GM18520 (cell line): ENCODE measurements around the gene TBC1D22A.

ENCODE experiments used
- ATAC-seq: cut with Tn5 transposase; IDR thresholded peaks from one replicate; pipeline ENCODE4 v1.9.1; 2021; ENCODE audit not compliant: unreplicated experiment

Gene TBC1D22A

DNA sequence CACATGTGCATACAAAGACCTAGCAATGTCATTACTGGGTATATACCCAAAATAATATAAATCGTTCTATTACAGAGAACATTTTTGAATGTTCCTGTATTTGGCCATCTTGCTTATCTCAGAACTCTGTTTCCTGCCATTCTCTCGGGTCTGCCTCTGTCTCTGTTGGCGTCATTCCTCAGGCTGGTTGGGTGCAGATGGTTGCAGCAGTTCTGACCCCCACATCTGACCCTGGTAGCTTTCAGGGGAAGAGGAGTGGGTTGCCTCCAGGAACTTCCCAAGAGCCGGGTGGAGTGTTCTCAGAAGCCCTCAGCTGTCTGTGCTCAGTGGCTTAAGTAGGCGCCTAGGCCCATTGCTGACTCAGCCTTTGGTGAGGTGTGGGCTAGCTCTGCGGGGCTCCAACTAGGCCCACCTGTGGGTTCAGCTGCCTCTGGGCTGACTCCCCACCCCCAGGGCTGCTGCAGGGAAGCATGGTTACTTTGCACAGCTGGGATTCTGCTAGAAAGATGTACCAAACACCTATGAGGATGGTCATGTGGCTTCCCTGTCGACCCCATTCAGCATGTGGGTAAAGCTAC is 114.0 kb downstream of the TBC1D22A start:
- ATAC-seq: no peak

DNA sequence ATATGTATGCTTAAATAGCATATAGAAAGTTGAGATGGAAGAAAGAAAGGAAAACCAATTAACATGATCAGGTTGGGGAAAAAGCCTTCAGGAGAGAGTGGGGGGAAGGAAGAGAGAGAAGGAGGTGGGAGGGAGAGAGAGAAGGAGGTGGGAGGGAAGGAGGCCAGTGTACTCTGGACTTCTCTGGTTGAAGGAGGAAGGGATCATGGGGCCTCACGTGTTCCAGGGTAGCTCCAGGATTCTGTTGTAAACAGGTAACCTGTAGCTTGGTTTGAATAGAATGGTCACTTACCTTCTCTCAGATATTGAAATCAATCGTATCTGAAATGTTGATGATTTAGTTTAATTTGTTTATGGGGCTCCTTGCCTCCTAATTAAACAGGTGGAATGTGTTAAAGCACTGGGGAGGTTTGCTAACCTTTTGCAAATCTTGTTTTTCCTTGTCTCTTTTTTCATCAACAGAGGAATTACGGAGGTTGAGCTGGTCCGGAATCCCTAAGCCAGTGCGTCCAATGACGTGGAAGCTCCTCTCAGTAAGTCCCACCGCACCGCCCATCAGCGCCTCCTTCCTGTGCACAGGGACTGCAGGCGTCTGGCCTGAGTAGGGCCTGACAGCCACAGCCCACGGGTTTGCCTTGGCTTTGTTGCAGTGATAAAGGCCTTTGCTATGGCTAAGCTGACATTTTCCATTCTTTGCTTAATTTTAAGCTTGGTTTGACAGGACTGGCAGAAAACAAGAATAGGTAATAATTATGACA is 115.9 kb downstream of the TBC1D22A start:
- ATAC-seq: no peak

DNA sequence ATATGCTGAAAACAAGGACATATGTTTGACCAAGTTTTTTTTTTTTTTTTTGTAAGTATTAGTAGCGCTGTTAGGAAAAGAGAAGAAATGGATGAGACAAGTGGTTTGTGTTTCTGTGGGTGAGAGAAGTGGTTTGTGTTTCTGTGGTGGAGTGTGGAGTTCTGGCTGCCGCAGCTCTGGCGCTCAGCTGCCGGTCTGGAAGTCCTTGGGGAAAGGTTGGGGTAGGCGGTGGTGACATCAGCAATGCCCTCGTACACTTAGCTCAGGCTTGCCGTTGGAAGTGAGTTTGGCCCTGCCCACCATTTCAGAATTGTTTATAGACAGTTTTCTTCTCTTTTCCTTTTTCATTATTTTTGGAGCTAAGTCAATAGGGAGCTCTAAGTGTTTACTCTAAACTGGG is 116.6 kb downstream of the TBC1D22A start:
- ATAC-seq: no peak

DNA sequence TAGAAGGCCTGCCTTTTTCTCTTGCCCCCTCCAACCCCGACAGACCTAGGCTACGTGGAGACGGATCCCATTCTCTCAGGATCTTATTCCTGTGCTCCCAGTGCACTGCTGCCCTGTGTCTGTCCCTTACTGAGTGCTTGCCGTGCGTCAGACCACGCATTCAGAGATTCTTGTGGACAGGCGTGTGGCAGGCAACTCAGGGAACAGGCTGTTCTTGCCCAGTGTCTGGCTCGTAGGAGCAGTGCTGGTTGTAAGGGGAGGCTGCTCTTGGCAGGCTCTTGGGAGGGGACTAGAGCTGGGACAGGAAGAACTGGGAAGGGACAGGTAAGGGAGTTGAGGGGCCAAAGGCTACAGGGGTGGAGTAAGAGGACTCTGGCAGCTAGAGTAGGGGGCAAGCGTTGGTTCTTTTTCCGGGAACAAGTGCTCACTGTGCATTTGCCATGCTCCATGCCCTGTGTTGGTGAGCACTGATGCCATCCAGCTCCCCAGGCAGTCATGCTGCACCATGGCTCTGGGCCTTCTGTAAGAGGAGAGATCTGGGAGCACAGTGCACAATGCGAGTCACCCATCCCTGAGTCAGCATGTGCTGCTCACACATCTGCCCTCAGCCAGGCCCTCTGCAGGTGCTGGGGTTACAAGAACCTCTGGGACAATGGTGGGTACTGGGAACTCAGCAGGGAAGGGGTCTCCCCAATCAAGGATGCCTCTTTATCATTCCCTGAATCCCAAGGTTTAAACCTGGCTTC is 119.1 kb downstream of the TBC1D22A start:
- ATAC-seq: no peak

DNA sequence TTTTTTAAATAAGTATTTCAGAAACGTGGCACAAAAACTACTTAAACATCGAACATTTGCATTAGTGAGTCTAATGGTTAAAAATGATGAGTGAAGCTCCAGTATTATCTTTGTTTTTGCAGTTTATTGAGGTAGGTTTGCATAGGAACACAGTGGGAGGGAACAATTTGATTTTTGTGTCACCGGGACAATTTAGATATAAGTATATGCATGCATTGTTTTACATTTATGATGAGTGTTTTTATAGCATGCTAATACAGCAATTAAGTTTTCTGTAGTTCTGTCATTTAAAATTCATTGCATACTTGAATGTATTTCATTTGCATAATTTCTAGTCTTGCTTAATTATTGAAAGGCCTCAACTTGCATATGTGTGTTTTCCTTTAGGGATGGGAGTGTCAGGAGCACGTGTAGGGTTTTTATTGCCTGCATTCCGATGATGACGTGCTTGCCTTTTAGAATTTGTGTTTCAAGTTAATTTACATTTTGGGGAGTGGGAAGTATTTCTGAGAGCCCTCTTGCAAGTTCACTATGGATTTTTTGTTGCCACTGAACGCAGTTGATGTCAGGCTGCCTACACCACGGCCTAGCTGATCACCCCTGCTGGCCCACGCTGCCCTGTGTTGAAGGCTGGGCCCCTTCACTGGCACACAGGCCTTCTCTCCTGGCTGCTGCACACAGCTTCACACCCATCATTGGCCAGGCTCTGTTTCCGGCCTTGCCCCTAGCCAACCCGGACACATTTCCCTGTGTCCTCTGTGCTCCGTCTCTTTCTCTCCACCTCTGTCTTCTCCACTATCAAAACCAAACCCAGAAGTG is 120.9 kb downstream of the TBC1D22A start:
- ATAC-seq: no peak

DNA sequence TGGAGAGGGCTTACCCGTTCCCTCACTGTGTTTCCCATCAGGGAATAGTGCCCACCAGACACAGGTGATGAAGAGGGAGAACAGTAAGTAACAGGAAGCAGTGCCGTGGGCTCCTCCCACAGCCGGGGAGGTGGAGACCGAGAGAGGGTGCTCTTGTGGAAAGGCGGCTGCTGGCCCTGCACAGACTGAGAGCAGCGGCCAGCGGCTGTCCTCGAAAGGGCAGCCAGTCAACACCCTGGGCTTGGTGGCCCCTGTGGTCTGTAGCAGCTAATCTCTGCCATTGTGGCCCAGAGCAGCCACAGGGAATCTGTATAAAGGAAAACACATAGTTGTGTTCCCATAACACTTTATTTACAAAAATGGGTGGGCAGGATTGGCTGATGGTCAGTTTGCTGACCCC is 121.9 kb downstream of the TBC1D22A start:
- ATAC-seq: no peak

DNA sequence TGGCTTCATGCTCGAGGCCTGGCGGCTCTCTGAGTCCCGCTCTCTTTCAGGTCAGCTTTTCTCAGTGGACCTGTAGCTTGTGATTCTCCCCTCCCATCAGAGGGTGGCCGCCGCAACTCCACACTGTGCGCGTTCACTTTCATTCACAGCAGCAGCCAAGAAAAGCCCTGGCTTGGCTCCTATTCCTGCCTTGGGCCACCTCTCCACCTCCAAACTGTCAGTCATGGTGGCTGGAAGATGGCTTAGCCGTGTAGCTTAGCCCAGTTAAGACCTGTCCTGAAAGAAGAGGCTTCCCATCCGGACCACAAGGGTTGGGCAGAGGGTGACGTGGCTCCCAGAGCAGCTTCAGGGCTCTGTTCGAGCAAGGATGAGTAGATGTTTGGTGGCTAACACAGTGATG is 125.5 kb downstream of the TBC1D22A start:
- no peak for ATAC-seq

DNA sequence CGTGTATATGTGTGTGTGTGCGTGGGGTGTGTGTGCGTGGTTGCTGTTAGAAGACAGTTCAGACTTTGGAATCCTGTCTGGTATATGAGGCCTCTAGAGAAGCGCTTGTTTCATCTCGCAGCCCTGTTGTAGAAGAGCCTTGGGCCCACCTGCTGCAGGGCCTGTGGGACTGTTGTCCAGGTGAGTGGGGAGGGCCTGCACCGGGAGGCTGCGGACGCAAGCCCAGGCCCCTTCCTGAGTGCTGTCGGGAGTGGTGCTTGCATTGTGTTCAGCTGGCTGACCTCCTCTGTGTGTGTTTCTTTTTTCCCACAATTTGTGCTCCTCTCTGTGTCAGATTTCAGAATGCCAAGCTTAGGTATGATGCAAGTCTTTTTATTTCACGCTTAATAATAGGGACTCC is 128.4 kb downstream of the TBC1D22A start:
- ATAC-seq: no peak

DNA sequence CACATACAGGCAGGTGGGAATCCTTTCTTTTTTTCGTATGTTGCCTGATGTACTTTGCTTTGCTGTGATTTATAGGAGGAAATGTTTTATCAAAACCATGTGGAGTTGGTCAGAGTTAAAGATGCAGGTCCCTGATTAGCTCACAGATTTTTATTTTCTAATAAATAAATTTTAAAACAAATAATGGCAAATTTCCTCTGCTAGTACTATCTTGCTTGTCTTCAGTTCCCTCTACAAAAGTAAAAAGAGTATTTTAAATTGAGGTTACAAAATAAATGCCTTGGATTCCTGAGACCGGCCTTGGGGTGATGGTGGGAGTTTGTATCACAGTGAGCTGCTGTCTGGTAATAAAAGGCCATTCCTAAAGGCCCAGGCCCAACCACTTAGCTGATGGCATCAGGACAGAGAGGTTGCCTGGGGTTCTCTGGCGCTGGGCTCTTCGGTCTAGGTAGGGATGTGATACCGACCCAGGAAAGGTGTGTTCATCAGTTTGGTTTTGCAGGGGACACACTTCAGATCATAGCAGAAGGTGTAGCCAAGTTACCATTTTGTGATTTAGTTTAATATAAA is 129.0 kb downstream of the TBC1D22A start:
- no peak for ATAC-seq

DNA sequence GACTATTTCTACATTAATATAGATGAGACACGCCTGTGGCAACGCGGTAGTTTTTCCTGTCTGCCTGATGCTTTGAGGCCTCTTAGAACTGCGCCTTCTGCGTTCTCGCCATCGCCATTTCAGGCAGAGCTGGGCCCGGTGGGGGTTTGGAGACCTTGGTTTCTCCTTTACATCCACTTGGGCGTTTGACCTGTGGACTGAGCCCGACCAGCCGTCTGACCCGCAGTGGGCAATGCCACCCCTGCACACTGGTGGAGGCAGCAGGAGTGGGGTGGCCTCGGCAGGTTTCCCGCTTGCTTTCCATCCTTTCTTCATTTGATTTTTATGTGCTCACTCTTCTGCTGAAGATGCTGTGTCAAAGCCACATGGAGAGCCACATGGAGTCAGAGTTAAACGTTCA is 130.4 kb downstream of the TBC1D22A start:
- no peak for ATAC-seq

DNA sequence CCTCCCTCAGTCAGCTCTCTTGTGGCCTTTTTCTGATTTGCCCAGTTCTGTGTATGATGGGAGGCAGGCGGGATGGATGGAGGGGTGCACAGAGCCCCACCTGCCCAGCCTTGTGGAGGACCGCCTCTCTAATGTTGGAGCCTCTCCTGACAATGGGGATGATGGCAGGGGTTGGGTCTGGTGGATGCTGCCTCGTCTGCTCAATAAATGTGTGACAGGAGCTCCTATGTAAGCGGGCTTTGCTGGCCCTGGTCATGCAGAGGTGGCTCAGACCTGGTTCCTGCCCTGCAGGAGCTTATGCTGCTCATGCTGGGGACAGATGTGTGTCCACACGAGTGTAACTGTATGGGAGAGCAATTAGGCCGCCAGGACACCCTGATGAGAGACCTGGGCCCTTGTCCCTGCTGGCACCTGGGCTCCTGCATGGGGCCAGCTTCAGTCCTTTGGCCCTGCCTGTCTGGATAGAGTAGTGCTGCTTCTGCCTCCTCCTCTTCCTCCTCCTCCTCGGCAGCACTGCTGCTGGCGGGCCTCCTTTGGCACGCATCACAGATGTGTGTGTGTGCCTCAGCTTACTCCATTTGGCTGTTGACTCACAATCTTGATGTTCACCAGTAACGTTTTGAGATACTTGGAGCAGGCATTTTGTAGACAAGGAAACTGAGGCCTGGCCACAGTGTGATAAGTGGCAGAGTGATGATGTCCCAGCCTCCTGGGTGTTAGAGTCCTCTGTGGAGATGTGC is 131.0 kb downstream of the TBC1D22A start:
- ATAC-seq: no peak

DNA sequence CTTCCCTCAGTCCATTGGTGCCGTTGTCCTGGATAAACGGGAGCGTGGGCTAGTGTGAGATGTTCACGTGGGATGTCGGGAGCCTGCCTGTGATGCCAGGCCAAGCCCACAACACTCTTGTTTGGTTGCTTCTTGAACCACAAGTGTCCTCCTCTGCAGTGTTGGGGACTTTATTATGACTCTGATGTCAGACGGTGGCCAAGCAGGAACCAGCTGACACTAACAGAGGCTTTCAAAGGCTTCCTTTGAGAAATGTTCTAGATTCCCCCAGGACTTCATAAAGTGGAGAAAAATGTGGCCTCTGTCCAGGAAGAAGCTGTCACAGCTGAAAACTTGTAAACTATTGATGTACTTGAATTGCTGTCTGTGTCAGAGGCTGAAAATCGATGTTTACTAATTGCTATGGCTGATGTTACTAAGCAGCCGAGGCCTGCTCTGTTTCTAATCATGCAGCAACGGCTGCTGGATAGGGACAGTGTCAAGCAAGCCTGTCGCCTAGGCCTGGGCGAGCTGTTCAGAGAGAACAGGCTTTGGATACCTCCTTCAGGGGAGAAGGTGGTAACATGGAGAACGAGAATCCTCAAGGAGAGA is 131.7 kb downstream of the TBC1D22A start:
- no peak for ATAC-seq

DNA sequence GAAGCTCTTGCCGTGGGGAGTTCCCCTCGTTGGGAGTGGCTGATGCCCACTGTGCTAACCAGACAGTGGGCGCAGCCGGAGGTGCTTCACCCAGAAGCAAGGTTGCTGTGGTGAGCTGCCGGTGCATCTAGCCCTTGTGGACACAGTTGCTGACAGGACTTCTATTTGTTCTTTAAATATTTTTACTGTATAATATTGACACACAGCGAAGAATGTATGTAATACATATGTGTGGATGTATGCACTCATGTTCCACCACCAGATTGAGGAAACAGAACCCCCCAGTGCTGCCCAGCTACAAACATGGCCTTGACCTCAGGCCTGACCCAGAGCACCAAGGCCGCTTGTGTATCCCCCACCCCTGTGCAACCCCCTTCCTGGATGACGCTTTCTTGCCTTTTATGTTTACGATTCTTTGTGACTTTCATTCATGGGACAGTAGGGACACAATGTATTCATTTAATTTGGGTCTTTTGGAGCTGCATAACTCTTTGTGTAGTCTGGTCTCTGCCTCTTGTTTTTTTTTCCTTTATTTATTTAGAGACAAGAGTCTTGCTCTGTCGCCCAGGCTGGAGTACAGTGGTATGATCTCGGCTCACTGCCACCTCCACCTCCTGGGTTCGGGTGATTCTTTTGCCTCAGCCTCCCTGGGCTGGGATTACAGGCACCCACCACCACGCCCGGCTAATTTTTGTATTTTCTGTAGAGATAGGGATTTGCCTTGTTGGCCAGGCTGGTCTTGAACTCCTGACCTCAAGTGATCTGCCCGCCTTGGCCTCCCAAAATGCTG is 132.6 kb downstream of the TBC1D22A start:
- no peak for ATAC-seq

DNA sequence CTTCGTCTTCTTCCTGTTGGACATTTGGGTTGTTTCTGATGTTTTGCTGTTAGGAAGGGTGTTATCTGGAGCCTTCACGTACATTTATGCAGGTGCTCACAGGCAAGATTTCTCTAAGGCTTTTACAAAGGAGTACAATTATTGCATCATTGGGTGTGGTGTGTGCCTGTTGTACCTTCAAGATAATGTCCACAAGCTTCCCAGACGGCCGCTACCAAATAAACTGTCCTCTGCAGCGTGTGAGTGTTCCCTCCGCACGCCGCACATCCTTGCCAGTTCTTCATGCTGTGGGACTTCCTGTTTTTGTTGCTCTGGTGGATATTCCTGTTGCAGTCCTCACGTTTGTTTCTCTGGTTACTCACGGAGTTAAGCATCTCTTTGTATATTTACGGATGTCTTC is 133.3 kb downstream of the TBC1D22A start:
- ATAC-seq: no peak

DNA sequence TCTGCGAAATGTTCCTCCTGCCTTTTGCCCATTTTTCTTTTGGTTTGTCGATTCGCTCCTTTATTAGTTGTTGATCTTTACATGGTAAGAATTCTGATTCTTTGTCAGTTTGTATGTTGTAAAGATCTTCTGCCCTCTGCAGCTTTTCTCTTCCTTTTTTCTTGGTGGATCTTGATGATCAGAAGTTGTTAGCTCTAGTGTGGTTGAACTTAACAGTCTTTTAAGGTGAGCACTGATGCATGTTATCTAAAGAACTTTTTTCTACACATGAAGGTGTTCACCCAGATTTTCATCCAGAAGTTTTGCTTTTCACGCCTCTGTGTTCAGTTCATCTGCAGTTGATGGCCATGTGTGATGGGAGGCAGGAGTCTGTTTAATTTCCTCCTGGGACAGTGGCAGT is 133.7 kb downstream of the TBC1D22A start:
- no peak for ATAC-seq

DNA sequence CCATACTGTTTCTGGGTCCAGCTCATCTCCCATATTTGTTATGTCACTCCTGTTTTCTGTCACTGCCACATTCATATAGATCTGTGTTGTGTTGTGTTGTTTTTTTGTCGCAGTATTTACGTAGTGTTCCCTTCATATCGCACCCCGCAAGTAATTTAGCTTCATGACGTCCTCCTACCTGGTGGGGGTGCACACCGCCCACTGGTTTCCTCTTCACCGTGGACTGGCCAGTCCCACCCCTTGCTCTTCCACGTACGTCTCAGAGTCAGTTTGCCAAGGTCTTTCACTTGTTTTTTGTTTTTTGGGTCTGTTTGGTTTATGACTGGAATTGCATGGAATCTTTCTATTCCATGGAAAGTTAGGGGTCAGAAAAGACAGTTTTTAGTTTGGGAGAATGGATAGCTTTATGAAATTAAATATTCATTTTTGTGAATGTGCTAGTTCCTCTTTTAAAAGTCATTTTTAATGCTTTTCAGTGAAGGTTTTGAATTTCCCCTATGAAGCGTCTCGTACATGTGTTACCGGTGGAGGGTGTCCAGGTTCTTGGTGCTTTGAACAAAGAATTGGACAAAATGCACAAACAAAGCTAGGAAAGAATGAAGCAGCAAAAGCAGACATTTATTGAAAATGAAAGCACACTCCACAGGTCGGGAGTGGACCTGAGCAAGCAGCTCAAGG is 134.3 kb downstream of the TBC1D22A start:
- ATAC-seq: no peak

DNA sequence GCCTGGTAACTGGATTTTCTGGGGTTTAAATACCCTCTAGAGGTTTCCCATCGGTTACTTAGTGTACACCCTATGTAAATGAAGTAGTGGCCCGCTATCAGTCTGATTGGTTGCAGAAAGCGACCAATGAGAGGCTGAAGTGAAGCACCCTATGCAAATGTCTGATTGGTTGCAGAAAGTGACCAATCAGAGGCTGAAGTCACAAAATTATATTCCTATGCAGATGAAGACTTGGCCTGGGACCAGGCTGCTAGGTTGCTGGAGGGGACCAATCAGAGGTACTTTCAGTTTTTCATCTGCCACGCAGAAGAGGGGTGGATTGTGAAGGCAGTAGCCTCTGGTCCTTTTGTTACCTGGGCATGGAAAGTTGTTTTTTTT is 134.8 kb downstream of the TBC1D22A start:
- ATAC-seq: no peak

DNA sequence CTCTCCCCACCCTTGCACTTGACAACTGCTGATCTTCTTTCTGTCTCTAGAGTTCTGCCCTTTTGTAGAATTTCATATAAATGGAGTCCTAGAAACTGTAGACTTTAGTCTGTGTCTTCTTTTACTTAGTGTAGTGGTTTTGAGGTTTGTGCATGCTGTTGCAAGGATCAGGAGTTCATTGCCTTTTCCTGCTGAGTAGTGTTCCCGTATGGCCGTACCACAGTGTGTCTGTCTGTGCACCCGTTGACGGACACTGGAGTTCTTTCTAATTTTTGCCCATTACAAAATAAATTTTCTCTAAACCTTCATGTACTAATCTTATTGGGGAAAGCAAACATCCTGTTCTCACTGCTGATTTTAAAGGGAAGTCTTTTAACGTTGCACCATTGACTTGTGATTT is 138.1 kb downstream of the TBC1D22A start:
- ATAC-seq: no peak

DNA sequence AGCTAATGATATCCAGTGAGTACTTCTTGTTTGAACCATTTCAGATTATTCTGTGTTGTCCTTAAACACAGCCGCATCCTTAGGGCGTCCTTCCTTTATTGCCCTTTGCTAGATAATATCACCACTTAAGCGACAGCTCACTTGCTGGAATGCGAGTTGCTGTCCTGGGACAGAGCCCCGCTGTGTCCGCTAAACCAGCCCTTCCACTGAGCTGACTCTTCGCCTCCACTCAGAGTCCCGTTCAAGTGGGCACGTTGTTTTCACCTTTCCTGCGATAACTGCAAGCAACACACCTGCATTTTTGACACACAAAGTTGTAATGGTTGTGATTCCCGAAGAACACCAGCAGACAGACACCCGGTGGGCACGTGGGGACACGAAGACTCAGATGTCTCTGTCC is 140.0 kb downstream of the TBC1D22A start:
- ATAC-seq: no peak
